SK-N-SH (cell line): Measurements from ENCODE around the gene STEAP3. TPM values are rescaled to one million over a fixed set of nuclear protein-coding genes. Genes with fewer than 3 reads are reported as not detected.

Experiments
- CTCF ChIA-PET: fragments of 300-600, 350-600 bp; formaldehyde crosslinking; extraction: SDS; loops from one replicate; lab custom pipeline; 2021; lab: Yijun Ruan, JAX
- POLR2A ChIA-PET: fragments of 350-600 bp; sonication (Branson Sonifier 250); formaldehyde crosslinking; extraction: SDS; loops from one replicate; lab custom pipeline; 2020; ENCODE audit warnings: antibody characterized with exemption, inconsistent platforms; lab: Yijun Ruan, JAX
- DNase-seq: peaks from one replicate; pipeline ENCODE4 v3.0.0; 2012
- H2AFZ ChIP-seq: fragments of 200-600 bp; sonication (generic); 2 replicates; pipeline ENCODE4 v1.8.1; 2016; ENCODE audit warnings: antibody characterized with exemption, mild to moderate bottlenecking, low read depth
- H3F3A ChIP-seq: fragments of 200-600 bp; sonication (generic); replicated peaks from 2 replicates; pipeline ENCODE3; 2016; ENCODE audit warnings: antibody characterized with exemption, mild to moderate bottlenecking; ENCODE audit not compliant: insufficient read depth
- H3K27ac ChIP-seq, 2 experiments: fragments of 200-500 bp in 1 of 2; fragments of 200-600 bp in 1 of 2; sonication (Bioruptor generic) in 1 of 2; sonication (generic), shearing (Covaris generic) in 1 of 2; 2 replicates each; pipeline versions ENCODE4 v1.5.1 to v1.6.1; 2014 to 2016; ENCODE audit warnings: low read depth in 2 of 2, inconsistent platforms in 1 of 2, low read length in 1 of 2, mild to moderate bottlenecking in 1 of 2, mixed read lengths in 1 of 2
- H3K27me3 ChIP-seq: fragments of 200-600 bp; sonication (generic), shearing (Covaris generic); 2 replicates; pipeline ENCODE4 v1.6.1; 2016; ENCODE audit warnings: mixed run types; ENCODE audit not compliant: insufficient read depth
- H3K36me3 ChIP-seq, 2 experiments: fragments of 200-500 bp in 1 of 2; fragments of 200-600 bp in 1 of 2; sonication (Bioruptor generic) in 1 of 2; sonication (generic) in 1 of 2; replicated peaks in 1 of 2; 2 replicates each; pipeline versions ENCODE3 to v1.5.1; 2014 to 2016; ENCODE audit warnings: low read length in 1 of 2, mild to moderate bottlenecking in 1 of 2; ENCODE audit not compliant: insufficient read depth in 2 of 2, control insufficient read depth in 1 of 2
- H3K4me1 ChIP-seq, 2 experiments: fragments of 200-500 bp in 1 of 2; fragments of 200-600 bp in 1 of 2; sonication (Bioruptor generic) in 1 of 2; sonication (generic), shearing (Covaris generic) in 1 of 2; 2 replicates each; pipeline versions ENCODE4 v1.5.1 to v1.6.1; 2014 to 2016; ENCODE audit warnings: low read depth in 1 of 2, low read length in 1 of 2, mixed run types in 1 of 2; ENCODE audit not compliant: insufficient read depth in 2 of 2, control insufficient read depth in 1 of 2
- H3K4me2 ChIP-seq: fragments of 200-600 bp; sonication (generic), shearing (Covaris generic); 2 replicates; pipeline ENCODE4 v1.6.1; 2017; ENCODE audit warnings: mixed run types
- H3K4me3 ChIP-seq, 2 experiments: fragments of 200-500 bp in 1 of 2; fragments of 200-600 bp in 1 of 2; sonication (Bioruptor generic) in 1 of 2; sonication (generic), shearing (Covaris generic) in 1 of 2; 2 replicates each; pipeline versions ENCODE4 v1.5.1 to v1.8.1; 2014 to 2016; ENCODE audit warnings: low read depth in 2 of 2, inconsistent platforms in 1 of 2, low read length in 1 of 2, mild to moderate bottlenecking in 1 of 2, mixed read lengths in 1 of 2, moderate library complexity in 1 of 2
- H3K79me2 ChIP-seq: fragments of 200-600 bp; sonication (generic); 2 replicates; pipeline ENCODE4 v1.8.1; 2017; ENCODE audit warnings: mild to moderate bottlenecking; ENCODE audit not compliant: insufficient read depth
- H3K9ac ChIP-seq: fragments of 200-600 bp; sonication (generic); 2 replicates; pipeline ENCODE4 v1.6.1; 2017; ENCODE audit warnings: mixed run types
- H3K9me2 ChIP-seq: fragments of 200-600 bp; sonication (generic); 2 replicates; pipeline ENCODE4 v1.6.1; 2017; ENCODE audit warnings: mixed run types
- H3K9me3 ChIP-seq: fragments of 200-600 bp; sonication (generic); 2 replicates; pipeline ENCODE4 v1.6.1; 2017; ENCODE audit warnings: mixed run types, mild to moderate bottlenecking, moderate library complexity
- H4K20me1 ChIP-seq: fragments of 200-600 bp; sonication (generic); 2 replicates; pipeline ENCODE4 v1.6.1; 2017; ENCODE audit warnings: mild to moderate bottlenecking, mixed run types; ENCODE audit not compliant: insufficient read depth
- ELF1 ChIP-seq: IDR thresholded peaks from 2 replicates; pipeline ENCODE4 v1.4.0; 2012
- EP300 ChIP-seq, 2 experiments: IDR thresholded peaks; 2 replicates each; pipeline versions ENCODE4 v1.4.0 to v1.6.1; 2012; ENCODE audit warnings: borderline replicate concordance in 1 of 2, low read depth in 1 of 2, low read length in 1 of 2
- FOSL2 ChIP-seq: IDR thresholded peaks from 2 replicates; pipeline ENCODE4 v1.4.0; 2012; ENCODE audit warnings: low read depth, mild to moderate bottlenecking, moderate library complexity, borderline replicate concordance
- FOXM1 ChIP-seq: IDR thresholded peaks from 2 replicates; pipeline ENCODE4 v1.4.0; 2012; ENCODE audit warnings: low read depth, mild to moderate bottlenecking
- GABPA ChIP-seq: IDR thresholded peaks from 2 replicates; pipeline ENCODE4 v1.4.0; 2012; ENCODE audit warnings: low read depth, mild to moderate bottlenecking
- GATA2 ChIP-seq: sonication (generic); formaldehyde crosslinking; IDR thresholded peaks from 2 replicates; pipeline ENCODE4 v1.5.0; 2020; ENCODE audit warnings: mild to moderate bottlenecking, missing genetic modification reagents
- MEF2A ChIP-seq: IDR thresholded peaks from 2 replicates; pipeline ENCODE4 v1.4.0; 2012; ENCODE audit warnings: low read depth, borderline replicate concordance
- MXI1 ChIP-seq: IDR thresholded peaks from 2 replicates; pipeline ENCODE4 v1.6.1; 2012; ENCODE audit warnings: mild to moderate bottlenecking, low read depth, low read length, improper control_type of control experiment
- NFIC ChIP-seq: IDR thresholded peaks from 2 replicates; pipeline ENCODE4 v1.4.0; 2012; ENCODE audit warnings: borderline replicate concordance
- POLR2AphosphoS5 ChIP-seq: IDR thresholded peaks from 2 replicates; pipeline ENCODE4 v1.6.1; 2012; ENCODE audit warnings: low read depth, low read length
- RFX5 ChIP-seq: IDR thresholded peaks from 2 replicates; pipeline ENCODE4 v1.6.1; 2012; ENCODE audit warnings: mild to moderate bottlenecking, improper control_type of control experiment, low read length
- SMC3 ChIP-seq: IDR thresholded peaks from 2 replicates; pipeline ENCODE4 v1.6.1; 2012; ENCODE audit warnings: low read depth, low read length, improper control_type of control experiment
- TCF12 ChIP-seq: IDR thresholded peaks from 2 replicates; pipeline ENCODE4 v1.4.0; 2012
- WGBS: methylation state at CpG from one replicate; pipeline ENCODE4 v1.1.6; 2017; ENCODE audit warnings: low lambda C conversion rate; 5-methylcytosine and 5-hydroxymethylcytosine counted together
- polyA plus RNA-seq, 3 experiments: library from polyadenylated mRNA; depleted of rRNA; stranded (reverse); fragments of >200 nt; gene quantifications; 2 replicates each; pipeline ENCODE4 v1.2.3, GENCODE V29; 2012
- TF ChIP-seq, protein P1 (sequence below): IDR thresholded peaks from 2 replicates; pipeline ENCODE4; 2012
- TF ChIP-seq, protein P2 (sequence below): IDR thresholded peaks from 2 replicates; pipeline ENCODE4 v1.4.0; 2012; ENCODE audit warnings: low read depth, borderline replicate concordance

Gene STEAP3
- polyA plus RNA-seq, 1 of the 3 experiments (the other 2 are of a cell fraction) = 30.6 TPM

- peaks cover 10 to 15% of the 10 kb centered on the region in 2 experiments; a peak in 3 of 4 replicates for H3K4me1 ChIP-seq
- no peaks in the 10 kb centered on the region for H4K20me1 ChIP-seq
- H3K9me2 ChIP-seq = no peaks in the 10 kb centered on the region
- no peaks in the 10 kb centered on the region for H3K9me3 ChIP-seq
- H3K79me2 ChIP-seq = no peaks in the 10 kb centered on the region
- H3K36me3 ChIP-seq = peaks cover 0 to 5% of the 10 kb centered on the region in 2 experiments
- no peak for DNase-seq
- H3K9ac ChIP-seq = no peak overlapping the region
- H2AFZ ChIP-seq = no peak overlapping the region
- no peaks in the 10 kb centered on the region for H3F3A ChIP-seq
- TF ChIP-seq, protein P1, sequence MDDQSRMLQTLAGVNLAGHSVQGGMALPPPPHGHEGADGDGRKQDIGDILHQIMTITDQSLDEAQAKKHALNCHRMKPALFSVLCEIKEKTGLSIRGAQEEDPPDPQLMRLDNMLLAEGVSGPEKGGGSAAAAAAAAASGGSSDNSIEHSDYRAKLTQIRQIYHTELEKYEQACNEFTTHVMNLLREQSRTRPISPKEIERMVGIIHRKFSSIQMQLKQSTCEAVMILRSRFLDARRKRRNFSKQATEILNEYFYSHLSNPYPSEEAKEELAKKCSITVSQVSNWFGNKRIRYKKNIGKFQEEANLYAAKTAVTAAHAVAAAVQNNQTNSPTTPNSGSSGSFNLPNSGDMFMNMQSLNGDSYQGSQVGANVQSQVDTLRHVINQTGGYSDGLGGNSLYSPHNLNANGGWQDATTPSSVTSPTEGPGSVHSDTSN = no peak
- TF ChIP-seq ELF1 = no peak
- TF ChIP-seq EP300 (IDR thresholded peaks at IDR 0.05; ENCODE audit: borderline replicate concordance in 1 of 2, low read depth in 1 of 2, low read length in 1 of 2) = no peak
- TF ChIP-seq, protein P2, sequence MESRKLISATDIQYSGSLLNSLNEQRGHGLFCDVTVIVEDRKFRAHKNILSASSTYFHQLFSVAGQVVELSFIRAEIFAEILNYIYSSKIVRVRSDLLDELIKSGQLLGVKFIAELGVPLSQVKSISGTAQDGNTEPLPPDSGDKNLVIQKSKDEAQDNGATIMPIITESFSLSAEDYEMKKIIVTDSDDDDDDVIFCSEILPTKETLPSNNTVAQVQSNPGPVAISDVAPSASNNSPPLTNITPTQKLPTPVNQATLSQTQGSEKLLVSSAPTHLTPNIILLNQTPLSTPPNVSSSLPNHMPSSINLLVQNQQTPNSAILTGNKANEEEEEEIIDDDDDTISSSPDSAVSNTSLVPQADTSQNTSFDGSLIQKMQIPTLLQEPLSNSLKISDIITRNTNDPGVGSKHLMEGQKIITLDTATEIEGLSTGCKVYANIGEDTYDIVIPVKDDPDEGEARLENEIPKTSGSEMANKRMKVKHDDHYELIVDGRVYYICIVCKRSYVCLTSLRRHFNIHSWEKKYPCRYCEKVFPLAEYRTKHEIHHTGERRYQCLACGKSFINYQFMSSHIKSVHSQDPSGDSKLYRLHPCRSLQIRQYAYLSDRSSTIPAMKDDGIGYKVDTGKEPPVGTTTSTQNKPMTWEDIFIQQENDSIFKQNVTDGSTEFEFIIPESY = no peak
- TF ChIP-seq SMC3 = no peak
- TF ChIP-seq NFIC = no peak
- no peak for TF ChIP-seq GABPA
- no peak for TF ChIP-seq MXI1
- TF ChIP-seq FOXM1 = no peak
- TF ChIP-seq TCF12 = no peak
- no peak overlapping the region for H3K4me3 ChIP-seq
- WGBS = 90% methylated on average over 12 of the region's 17 CpGs
- CTCF ChIA-PET = interaction anchor here (0.6 to 1.4 kb wide), 6 partner anchors 9 to 21 kb away, joined by 3 to 5 read pairs (median 3); no protein-coding TSS in a partner anchor
- H3K27me3 ChIP-seq = no peaks in the 10 kb centered on the region
- POLR2A ChIA-PET = no interaction called here
- H3K27ac ChIP-seq = no peak overlapping the region
- no peak overlapping the region for H3K4me2 ChIP-seq
These were observed 18.9 kb downstream of the STEAP3 start for GRCh38 chr2:119242276-119243119.

GRCh38 chr2:119243621-119244020, 20.0 kb downstream of the STEAP3 start:
- Histone ChIP-seq H3K9ac (no peak overlapping the region), H3K79me2 (no peaks in the 10 kb centered on the region), H3K27ac (no peak overlapping the region), H3K4me3 (no peak overlapping the region), H3K4me2 (no peak overlapping the region), H2AFZ (no peak overlapping the region), H3K9me3 (no peaks in the 10 kb centered on the region), H3K27me3 (no peaks in the 10 kb centered on the region), H3K9me2 (no peaks in the 10 kb centered on the region), H3K36me3 (peaks cover 0 to 5% of the 10 kb centered on the region in 2 experiments), H3K4me1 (peaks cover 10 to 19% of the 10 kb centered on the region in 2 experiments; a peak in 3 of 4 replicates), H4K20me1 (no peaks in the 10 kb centered on the region), H3F3A (no peaks in the 10 kb centered on the region)
- TF ChIP-seq RFX5 (no peak), FOXM1 (no peak), FOSL2 (no peak), POLR2AphosphoS5 (no peak), GATA2 (no peak), MXI1 (no peak), MEF2A (no peak), ELF1 (no peak), SMC3 (no peak)
- CTCF ChIA-PET = interaction anchor here (0.6 to 1.1 kb wide), 3 partner anchors 20 to 45 kb away, joined by 3 read pairs; no protein-coding TSS in a partner anchor
- no peak for DNase-seq
- POLR2A ChIA-PET = no interaction called here
- WGBS = 91% methylated on average over 2 of the region's 2 CpGs
